ENCODE measurements around the gene ZNF530.

DNA sequence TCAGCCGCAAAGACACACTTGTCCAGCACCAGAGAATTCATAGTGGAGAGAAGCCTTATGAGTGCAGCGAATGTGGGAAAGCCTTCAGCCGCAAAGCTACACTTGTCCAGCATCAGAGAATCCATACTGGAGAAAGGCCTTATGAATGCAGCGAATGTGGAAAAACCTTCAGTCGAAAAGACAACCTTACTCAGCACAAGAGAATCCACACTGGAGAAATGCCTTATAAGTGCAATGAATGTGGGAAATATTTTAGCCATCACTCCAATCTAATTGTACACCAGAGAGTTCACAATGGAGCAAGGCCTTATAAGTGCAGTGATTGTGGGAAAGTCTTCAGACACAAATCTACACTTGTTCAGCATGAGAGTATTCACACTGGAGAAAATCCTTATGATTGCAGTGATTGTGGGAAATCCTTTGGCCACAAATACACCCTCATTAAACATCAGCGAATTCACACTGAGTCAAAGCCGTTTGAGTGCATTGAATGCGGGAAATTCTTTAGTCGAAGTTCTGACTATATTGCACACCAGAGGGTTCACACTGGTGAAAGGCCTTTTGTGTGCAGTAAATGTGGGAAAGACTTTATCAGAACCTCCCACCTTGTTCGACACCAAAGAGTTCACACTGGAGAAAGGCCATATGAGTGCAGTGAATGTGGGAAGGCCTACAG lies 21.1 kb downstream of the ZNF530 start:
- TF ChIP-seq POLR2AphosphoS5 (IDR thresholded peaks at IDR 0.05): no peak
- TF ChIP-seq, protein P1, sequence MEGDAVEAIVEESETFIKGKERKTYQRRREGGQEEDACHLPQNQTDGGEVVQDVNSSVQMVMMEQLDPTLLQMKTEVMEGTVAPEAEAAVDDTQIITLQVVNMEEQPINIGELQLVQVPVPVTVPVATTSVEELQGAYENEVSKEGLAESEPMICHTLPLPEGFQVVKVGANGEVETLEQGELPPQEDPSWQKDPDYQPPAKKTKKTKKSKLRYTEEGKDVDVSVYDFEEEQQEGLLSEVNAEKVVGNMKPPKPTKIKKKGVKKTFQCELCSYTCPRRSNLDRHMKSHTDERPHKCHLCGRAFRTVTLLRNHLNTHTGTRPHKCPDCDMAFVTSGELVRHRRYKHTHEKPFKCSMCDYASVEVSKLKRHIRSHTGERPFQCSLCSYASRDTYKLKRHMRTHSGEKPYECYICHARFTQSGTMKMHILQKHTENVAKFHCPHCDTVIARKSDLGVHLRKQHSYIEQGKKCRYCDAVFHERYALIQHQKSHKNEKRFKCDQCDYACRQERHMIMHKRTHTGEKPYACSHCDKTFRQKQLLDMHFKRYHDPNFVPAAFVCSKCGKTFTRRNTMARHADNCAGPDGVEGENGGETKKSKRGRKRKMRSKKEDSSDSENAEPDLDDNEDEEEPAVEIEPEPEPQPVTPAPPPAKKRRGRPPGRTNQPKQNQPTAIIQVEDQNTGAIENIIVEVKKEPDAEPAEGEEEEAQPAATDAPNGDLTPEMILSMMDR (IDR thresholded peaks at IDR 0.05): no peak
- TF ChIP-seq POLR2A (IDR thresholded peaks at IDR 0.05): no peak
